Kidney (tissue), 14 donors: ENCODE data around the gene HIPK1. TPM values are rescaled to one million over a fixed set of nuclear protein-coding genes. Genes with fewer than 3 reads are reported as not detected.

ENCODE experiments used
- DNase-seq, 5 donors: peaks; one replicate each; pipeline ENCODE4 v3.0.0-alpha.2; 2013 to 2020
- FAIRE-seq: peaks from 2 replicates; lab custom pipeline; 2012; peaks lifted over from hg19 to GRCh38; lab: Jason Lieb, UNC
- H3K27ac ChIP-seq, 2 donors: one replicate each; pipeline ENCODE4 v1.7.0; 2013; ENCODE audit warnings: low read depth in 2 of 2, low read length in 2 of 2, inconsistent platforms in 1 of 2
- H3K27me3 ChIP-seq: one replicate; pipeline ENCODE4 v1.7.1; 2013; ENCODE audit warnings: low read length, inconsistent platforms; ENCODE audit not compliant: control insufficient read depth, insufficient read depth
- H3K36me3 ChIP-seq, 3 donors: one replicate each; pipeline versions ENCODE4 v1.7.0 to v1.7.1; 2013; ENCODE audit warnings: low read length in 3 of 3, control low read depth in 1 of 3, inconsistent platforms in 1 of 3; ENCODE audit not compliant: insufficient read depth in 3 of 3, control insufficient read depth in 2 of 3
- H3K4me1 ChIP-seq, 3 donors: one replicate each; pipeline versions ENCODE4 v1.7.0 to v1.7.1; 2013; ENCODE audit warnings: low read length in 3 of 3, inconsistent platforms in 1 of 3, low read depth in 1 of 3; ENCODE audit not compliant: control insufficient read depth in 2 of 3, insufficient read depth in 2 of 3
- H3K4me3 ChIP-seq, 3 donors: one replicate each; pipeline versions ENCODE4 v1.7.0 to v1.8.1; 2013; ENCODE audit warnings: low read length in 3 of 3, control low read depth in 1 of 3, inconsistent platforms in 1 of 3
- H3K9ac ChIP-seq, 3 donors: one replicate each; pipeline versions ENCODE4 v1.7.0 to v1.7.1; 2013; ENCODE audit warnings: low read length in 3 of 3, control low read depth in 1 of 3, inconsistent platforms in 1 of 3
- H3K9me3 ChIP-seq, 3 donors: one replicate each; pipeline versions ENCODE4 v1.7.0 to v1.7.1; 2013; ENCODE audit warnings: low read length in 3 of 3, control low read depth in 1 of 3, inconsistent platforms in 1 of 3; ENCODE audit not compliant: control insufficient read depth in 2 of 3, insufficient read depth in 1 of 3
- intact Hi-C: fragments of 100-400 bp; cut with DNase I; formaldehyde crosslinking; loops from one replicate; pipeline ENCODE4 v1.11.1; 2022
- polyA plus RNA-seq: library from polyadenylated mRNA; stranded (reverse); fragments of 350-450 nt; fragmentation: Illumina TruSeq; extraction: RNeasy Lipid Tissue Mini Kit (QIAGEN cat#74804); gene quantifications from one replicate; pipeline ENCODE4 v1.2.3, GENCODE V29; 2014; ENCODE audit warnings: low read depth, low replicate concordance; ENCODE audit not compliant: insufficient read depth
- total RNA-seq: library from RNA; stranded (reverse); fragmentation: NEBNext Ultra II Directional; extraction: Animal tissue kit (Norgen Biotek cat#: 25700); gene quantifications from one replicate; pipeline ENCODE4 v1.2.1, GENCODE V29; 2021
- TF ChIP-seq, protein P1 (sequence below): IDR thresholded peaks from 3 replicates; pipeline ENCODE4 v1.5.1; 2012; ENCODE audit warnings: mild to moderate bottlenecking, moderate library complexity, borderline replicate concordance; ENCODE audit not compliant: insufficient read depth; ENCODE audit errors: extremely low read depth
- donor health status: control.
- donor health status: control.
- donor health status: control.
- donor health status: control.
- donor health status: control.
- donor health status: DM: yes; HTN: yes; CAD: no.
- donor health status: Normal renal cell carcinoma (clear cell type).

HIPK1 gene
- total and polyA plus RNA-seq, 2 donors from 2014 or later, result 8.4 to 65.0 TPM

DNA sequence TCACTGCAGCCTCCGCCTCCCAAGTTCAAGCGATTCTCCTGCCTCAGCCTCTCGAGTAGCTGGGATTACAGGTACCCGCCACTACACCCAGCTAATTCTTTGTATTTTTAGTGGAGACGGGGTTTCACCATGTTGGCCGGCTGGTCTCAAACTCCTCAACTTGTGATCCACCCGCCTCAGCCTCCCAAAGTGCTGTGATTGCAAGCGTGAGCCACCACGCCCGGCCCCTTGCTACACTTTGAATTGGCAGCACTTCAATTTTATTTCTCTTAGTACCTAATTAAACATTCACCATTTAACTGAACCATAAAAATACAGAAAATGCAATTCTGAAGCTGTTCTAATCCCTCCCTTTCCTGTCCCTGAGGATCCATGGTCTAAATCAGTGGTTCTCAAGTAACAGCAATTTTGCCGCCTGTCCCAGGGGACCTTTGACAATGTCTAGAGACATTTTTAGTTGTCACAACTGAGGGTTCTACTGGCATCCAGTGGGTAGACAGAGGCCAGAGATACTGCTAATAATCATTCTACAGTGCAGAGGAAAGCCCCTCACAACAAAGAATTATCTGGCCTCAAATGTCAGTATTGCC, 37.4 kb upstream of the HIPK1 start:
- peaks cover 0 to 13% (median 9%) of the 10 kb centered on the region in 3 donors for H3K36me3 ChIP-seq
- no peak overlapping the region for H3K9ac ChIP-seq
- TF ChIP-seq, protein P1, sequence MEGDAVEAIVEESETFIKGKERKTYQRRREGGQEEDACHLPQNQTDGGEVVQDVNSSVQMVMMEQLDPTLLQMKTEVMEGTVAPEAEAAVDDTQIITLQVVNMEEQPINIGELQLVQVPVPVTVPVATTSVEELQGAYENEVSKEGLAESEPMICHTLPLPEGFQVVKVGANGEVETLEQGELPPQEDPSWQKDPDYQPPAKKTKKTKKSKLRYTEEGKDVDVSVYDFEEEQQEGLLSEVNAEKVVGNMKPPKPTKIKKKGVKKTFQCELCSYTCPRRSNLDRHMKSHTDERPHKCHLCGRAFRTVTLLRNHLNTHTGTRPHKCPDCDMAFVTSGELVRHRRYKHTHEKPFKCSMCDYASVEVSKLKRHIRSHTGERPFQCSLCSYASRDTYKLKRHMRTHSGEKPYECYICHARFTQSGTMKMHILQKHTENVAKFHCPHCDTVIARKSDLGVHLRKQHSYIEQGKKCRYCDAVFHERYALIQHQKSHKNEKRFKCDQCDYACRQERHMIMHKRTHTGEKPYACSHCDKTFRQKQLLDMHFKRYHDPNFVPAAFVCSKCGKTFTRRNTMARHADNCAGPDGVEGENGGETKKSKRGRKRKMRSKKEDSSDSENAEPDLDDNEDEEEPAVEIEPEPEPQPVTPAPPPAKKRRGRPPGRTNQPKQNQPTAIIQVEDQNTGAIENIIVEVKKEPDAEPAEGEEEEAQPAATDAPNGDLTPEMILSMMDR, result no peak
- no peaks in the 10 kb centered on the region for H3K27me3 ChIP-seq
- intact Hi-C loops, result no loop called here
- DNase-seq, result no peak
- no peaks in the 10 kb centered on the region for H3K9me3 ChIP-seq
- FAIRE-seq, result no peak
- no peaks in the 10 kb centered on the region for H3K4me1 ChIP-seq
- H3K4me3 ChIP-seq, result no peak overlapping the region
- H3K27ac ChIP-seq, result no peak overlapping the region

DNA sequence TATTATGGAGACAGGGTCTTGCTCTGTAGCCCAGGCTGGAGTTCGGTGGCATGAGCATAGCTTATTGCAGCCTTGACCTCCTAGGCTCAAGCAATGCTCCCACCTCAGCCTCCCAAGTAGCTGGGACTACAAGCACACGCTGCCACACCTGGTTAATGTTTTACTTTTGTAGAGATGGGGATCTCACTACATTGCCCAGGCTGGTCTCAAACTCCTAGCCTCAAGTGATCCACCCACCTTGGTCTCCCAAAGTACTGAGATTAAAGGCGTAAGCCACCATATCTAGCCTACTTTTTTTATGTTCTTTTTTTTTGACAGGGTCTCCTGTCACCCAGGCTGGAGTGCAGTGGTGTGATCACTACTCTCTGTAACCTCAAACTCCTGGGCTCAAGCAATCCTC, 35.9 kb upstream of the HIPK1 start:
- intact Hi-C loops, result no loop called here
- Histone ChIP-seq H3K9me3 (no peaks in the 10 kb centered on the region), H3K4me3 (no peak overlapping the region), H3K27me3 (no peaks in the 10 kb centered on the region), H3K9ac (no peak overlapping the region), H3K27ac (no peak overlapping the region), H3K36me3 (peaks cover 4 to 25% (median 15%) of the 10 kb centered on the region in 3 donors), H3K4me1 (no peaks in the 10 kb centered on the region)
- no peak for FAIRE-seq
- TF ChIP-seq, protein P1, result no peak
- no peak for DNase-seq

DNA sequence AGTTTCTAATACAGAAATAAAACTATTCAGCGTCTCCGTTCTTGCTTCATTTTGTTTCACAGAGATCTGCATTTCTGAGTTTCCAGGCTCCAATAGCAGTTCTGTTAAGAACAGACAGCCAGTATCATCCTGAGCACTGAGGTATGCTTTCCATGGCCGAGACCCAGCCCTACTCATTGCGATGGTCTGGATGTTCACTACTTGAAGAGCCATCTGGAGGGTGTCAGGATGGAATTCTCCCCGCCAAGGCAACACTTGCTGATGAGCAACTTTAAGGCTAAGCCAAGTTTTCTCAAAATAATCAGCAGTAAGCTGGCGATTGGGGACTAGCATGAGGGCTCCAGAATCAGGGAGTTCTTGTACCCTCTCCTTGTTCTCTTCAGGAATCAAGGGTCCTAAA, 34.0 kb upstream of the HIPK1 start:
- Histone ChIP-seq H3K36me3 (peaks cover 7 to 36% (median 21%) of the 10 kb centered on the region in 3 donors), H3K27me3 (no peaks in the 10 kb centered on the region), H3K4me3 (no peak overlapping the region), H3K27ac (no peak overlapping the region), H3K9me3 (no peaks in the 10 kb centered on the region), H3K4me1 (no peaks in the 10 kb centered on the region), H3K9ac (no peak overlapping the region)
- no peak for FAIRE-seq
- DNase-seq, result no peak
- intact Hi-C loops, result no loop called here
- TF ChIP-seq, protein P1, result no peak

DNA sequence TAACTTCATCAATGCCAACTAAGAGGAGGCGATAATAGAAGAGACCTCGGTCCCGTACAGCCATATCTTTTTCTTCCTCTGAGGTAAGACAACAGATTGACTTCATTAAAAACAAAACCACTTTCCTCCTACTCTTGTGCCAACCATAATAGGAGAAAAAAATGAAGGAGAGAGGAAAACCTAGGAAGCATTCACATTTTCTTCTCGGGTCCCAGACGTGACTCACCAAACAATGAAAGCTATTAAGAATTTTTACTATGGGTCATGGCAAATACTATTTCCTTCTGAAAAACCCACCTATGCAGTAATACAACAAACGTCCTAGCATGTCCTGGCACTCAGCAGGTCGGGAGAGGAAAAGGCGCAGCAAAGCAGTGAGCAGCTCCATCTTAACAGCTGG, 33.2 kb upstream of the HIPK1 start:
- H3K27me3 ChIP-seq, result no peaks in the 10 kb centered on the region
- no peak overlapping the region for H3K27ac ChIP-seq
- H3K4me3 ChIP-seq, result no peak overlapping the region
- H3K4me1 ChIP-seq, result no peaks in the 10 kb centered on the region
- peaks cover 7 to 36% (median 23%) of the 10 kb centered on the region in 3 donors for H3K36me3 ChIP-seq
- H3K9me3 ChIP-seq, result no peaks in the 10 kb centered on the region
- DNase-seq (no peak), FAIRE-seq (no peak)
- H3K9ac ChIP-seq, result no peak overlapping the region
- TF ChIP-seq, protein P1, result no peak
- intact Hi-C loops, result no loop called here
